Measurements from ENCODE around the gene PICK1. TPM values are rescaled to one million over a fixed set of nuclear protein-coding genes. Genes with fewer than 3 reads are reported as not detected.

Gene PICK1
- total and polyA plus RNA-seq, 2 of the 13 experiments (the other 11 are each of a cell fraction or from before 2014, with no cell fraction given), result 19.3 to 25.3 TPM

- POLR2A ChIA-PET, result no interaction called here
- Histone ChIP-seq H3K4me1 (ENCODE audit: insufficient read depth, low read length) (peaks cover 73% of the 10 kb centered on the region), H4K20me1 (ENCODE audit: insufficient read depth, low read length) (no peaks in the 10 kb centered on the region), H3K36me3 (replicated peaks in 1 of 2; ENCODE audit: control insufficient read depth in 1 of 2, insufficient read depth in 2 of 2, low read length in 2 of 2) (no peaks in the 10 kb centered on the region), H3K79me2 (ENCODE audit: insufficient read depth, low read length) (no peaks in the 10 kb centered on the region), H3K9ac (ENCODE audit: insufficient read depth, low read depth, low read length) (no peak overlapping the region), H3K4me2 (ENCODE audit: low read depth, low read length) (peak overlapping the region; percentile 15; the same call in 1 of the 2 replicates), H2AFZ (ENCODE audit: low read length) (no peak overlapping the region), H3K4me3 (replicated peaks in 1 of 3; ENCODE audit: insufficient read depth in 1 of 3, low read depth in 2 of 3, low read length in 3 of 3) (no peak overlapping the region), H3K9me3 (ENCODE audit: low read length) (no peaks in the 10 kb centered on the region), H3K27ac (ENCODE audit: extremely low read length, insufficient read depth, low read length) (no peak overlapping the region), H3K27me3 (ENCODE audit: control insufficient read depth in 1 of 2, insufficient read depth in 2 of 2, low read length in 2 of 2) (peaks cover 3 to 45% of the 10 kb centered on the region in 2 experiments; a peak in 3 of 5 replicates)
- TF ChIP-seq ZNF83 (CRISPR knock-in tag; IDR thresholded peaks at IDR 0.05; ENCODE audit: borderline replicate concordance) (no peak), PRDM10 (CRISPR knock-in tag; IDR thresholded peaks at IDR 0.05; ENCODE audit: low read depth) (peak; percentile 65; the same call in 1 of the 2 replicates), ZNF317 (CRISPR knock-in tag; IDR thresholded peaks at IDR 0.05) (peak; percentile 82)
- no TSS peak for BruUV-seq (replicated peaks)
- FAIRE-seq (no peak), ATAC-seq (peak; percentile 18; the same call in 2 of the 3 replicates), DNase-seq (ENCODE audit: low spot score) (no peak)
- 23% methylated on average over 11 of the region's 16 CpGs for WGBS (ENCODE audit: low lambda C conversion rate)
- CTCF ChIA-PET (ENCODE audit: low intra/inter-chr PET ratio, low total read pairs), result no interaction called here
- in situ Hi-C loops (cut with HindIII; ENCODE audit: extremely low pct_ligation_motif_present, low pct_unique_long_range_greater_than_20kb), result no loop called here
- intact Hi-C loops (cut with micrococcal nuclease; ENCODE audit: unreplicated experiment), result no loop called here
Observed at GRCh38 chr22:38030311-38031133, 26.7 kb upstream of the PICK1 start.

Measured in HepG2 (cell line).